ENCODE results near the gene MYOCD.
"Not testable (repeated sequence)": the region's sequence is repeated elsewhere in the genome, so short reads cannot be mapped to it uniquely, and the experiment has no call there.

MYOCD gene

GRCh38 chr17:12665263-12666210 lies at the start of gene MYOCD:
MYOCD (plus strand) TSS chr17:12665890; CDS start chr17:12666189, 299 bp downstream.
- peak; percentile 4 for DNase-seq

GRCh38 chr17:12616161-12616560 lies 49.5 kb upstream of the MYOCD start:
- DNase-seq, result no peak

GRCh38 chr17:12618557-12618956 lies 47.1 kb upstream of the MYOCD start:
- no peak for DNase-seq

- DNase-seq, result no peak
These were observed 46.1 kb upstream of the MYOCD start for GRCh38 chr17:12619459-12620199.

- no peak for DNase-seq
These were observed 45.4 kb upstream of the MYOCD start for GRCh38 chr17:12620200-12620720.

- DNase-seq, result no peak
These were observed 43.0 kb upstream of the MYOCD start for GRCh38 chr17:12622726-12623125.

GRCh38 chr17:12623220-12623848 lies 42.4 kb upstream of the MYOCD start:
- DNase-seq, result no peak

- no peak for DNase-seq
These were observed 41.5 kb upstream of the MYOCD start for GRCh38 chr17:12624211-12624610.

- no peak for DNase-seq
These were observed 40.6 kb upstream of the MYOCD start for GRCh38 chr17:12625092-12625491.

- no peak for DNase-seq
These were observed 38.5 kb upstream of the MYOCD start for GRCh38 chr17:12627177-12627629.

- no peak for DNase-seq
These were observed 37.8 kb upstream of the MYOCD start for GRCh38 chr17:12627781-12628451.

- DNase-seq, result no peak
These were observed 34.6 kb upstream of the MYOCD start for GRCh38 chr17:12631076-12631475.

- no peak for DNase-seq
These were observed 32.9 kb upstream of the MYOCD start for GRCh38 chr17:12632785-12633184.

- DNase-seq, result no peak
These were observed 30.8 kb upstream of the MYOCD start for GRCh38 chr17:12634789-12635414.

- DNase-seq, result not testable (repeated sequence)
These were observed 29.7 kb upstream of the MYOCD start for GRCh38 chr17:12635996-12636395.

GRCh38 chr17:12637015-12637414 lies 28.7 kb upstream of the MYOCD start:
- DNase-seq, result no peak

- no peak for DNase-seq
These were observed 27.7 kb upstream of the MYOCD start for GRCh38 chr17:12637745-12638651.

GRCh38 chr17:12640364-12640763 lies 25.3 kb upstream of the MYOCD start:
- no peak for DNase-seq

- no peak for DNase-seq
These were observed 24.6 kb upstream of the MYOCD start for GRCh38 chr17:12641084-12641483.

- DNase-seq, result no peak
These were observed 23.7 kb upstream of the MYOCD start for GRCh38 chr17:12642034-12642433.

- DNase-seq, result no peak
These were observed 21.9 kb upstream of the MYOCD start for GRCh38 chr17:12643822-12644221.
